ENCODE results near the gene SUPT6H. TPM values are rescaled to one million over a fixed set of nuclear protein-coding genes. Genes with fewer than 3 reads are reported as not detected.

SUPT6H gene
- total and polyA plus RNA-seq, 2 donors (not counting 1 experiment from before 2014, with no cell fraction given) = 35.8 to 110 TPM

- H3K9me3 Mint-ChIP-seq (ENCODE audit: insufficient read depth) = no peaks in the 10 kb centered on the region
- H3K4me1 Mint-ChIP-seq = peaks cover 56% of the 10 kb centered on the region
- peak overlapping the region; percentile 93 for H3K27ac Mint-ChIP-seq
- DNase-seq (no peak), ATAC-seq (ENCODE audit: low read depth) (no peak)
- H3K9ac ChIP-seq (ENCODE audit: low read length) = peak overlapping the region; percentile 84
- intact Hi-C loops (cut with micrococcal nuclease) = no loop called here
- H4K20me1 ChIP-seq (ENCODE audit: control insufficient read depth, insufficient read depth, low read length, poor library complexity, severe bottlenecking) = peaks cover 73% of the 10 kb centered on the region
- no peak overlapping the region for H2AFZ ChIP-seq (ENCODE audit: insufficient read depth, low read depth, low read length, poor library complexity, severe bottlenecking)
- no peaks in the 10 kb centered on the region for H3K27me3 ChIP-seq (replicated peaks in 1 of 4; ENCODE audit: control extremely low read depth in 1 of 4, control insufficient read depth in 3 of 4, insufficient read depth in 4 of 4, low read length in 3 of 4)
- 80% methylated on average over 2 of the region's 5 CpGs for WGBS (ENCODE audit: insufficient coverage)
- peaks cover 54 to 60% of the 10 kb centered on the region in 2 donors for H3K4me1 ChIP-seq (ENCODE audit: control insufficient read depth in 2 of 2, insufficient read depth in 2 of 2, low read length in 2 of 2)
- peaks cover 0 to 54% of the 10 kb centered on the region in 2 experiments for H3K36me3 ChIP-seq (replicated peaks in 1 of 2; ENCODE audit: control extremely low read depth in 1 of 2, control insufficient read depth in 1 of 2, extremely low read depth in 1 of 2, insufficient read depth in 2 of 2, low read length in 1 of 2)
- H3K9me3 ChIP-seq (ENCODE audit: control extremely low read depth in 1 of 3, control insufficient read depth in 2 of 3, insufficient read depth in 1 of 3, low read length in 2 of 3) = peaks cover 0 to 5% (median 0%) of the 10 kb centered on the region in 3 donors
- ChIA-PET POLR2A (interaction anchor here (1.1 to 16.2 kb wide), 4 partner anchors 9 to 203 kb away, joined by 4 to 511 read pairs (median 6); partner anchors contain the start of genes NEK8, RPL23A and TLCD1), CTCF (interaction anchor here (0.8 to 18.9 kb wide), 6 partner anchors 8 to 166 kb away, joined by 3 to 1020 read pairs (median 3); partner anchors contain the start of genes NEK8, RPL23A and TLCD1)
- H3K4me2 ChIP-seq (replicated peaks; ENCODE audit: low read depth, low read length, poor library complexity, severe bottlenecking) = peak overlapping the region; percentile 88
- H3K27ac ChIP-seq (ENCODE audit: low read length in 2 of 2) = peak overlapping the region; percentile 7 to 100
- H3K4me3 ChIP-seq (ENCODE audit: control extremely low read depth in 1 of 5, extremely low read depth in 1 of 5, insufficient read depth in 1 of 5, low read depth in 2 of 5, low read length in 4 of 5) = peak overlapping the region in 2 of 5 experiments; percentile 82 to 88
- H3K27me3 Mint-ChIP-seq = no peaks in the 10 kb centered on the region
- peaks cover 69% of the 10 kb centered on the region for H3K79me2 ChIP-seq (ENCODE audit: control insufficient read depth, insufficient read depth, low read length)
- peak overlapping the region; percentile 94 for H3K4me3 Mint-ChIP-seq
- TF ChIP-seq EZH2 (IDR thresholded peaks at IDR 0.05; ENCODE audit: borderline replicate concordance, insufficient read depth, low read depth, low read length, poor library complexity, severe bottlenecking) (no peak), CTCF (IDR thresholded peaks at IDR 0.05) (no peak)
These were observed 84.6 kb downstream of the SUPT6H start for GRCh38 chr17:28746611-28747050.

- Histone ChIP-seq H3K9ac (ENCODE audit: low read length) (no peak overlapping the region), H3K4me1 (ENCODE audit: control insufficient read depth in 2 of 2, insufficient read depth in 2 of 2, low read length in 2 of 2) (peaks cover 49 to 54% of the 10 kb centered on the region in 2 donors), H3K36me3 (replicated peaks in 1 of 2; ENCODE audit: control extremely low read depth in 1 of 2, control insufficient read depth in 1 of 2, extremely low read depth in 1 of 2, insufficient read depth in 2 of 2, low read length in 1 of 2) (peaks cover 0 to 60% of the 10 kb centered on the region in 2 experiments), H3K27ac (ENCODE audit: low read length in 2 of 2) (peak overlapping the region; percentile 7 to 100), H3K4me3 (ENCODE audit: control extremely low read depth in 1 of 5, extremely low read depth in 1 of 5, insufficient read depth in 1 of 5, low read depth in 2 of 5, low read length in 4 of 5) (no peak overlapping the region), H3K79me2 (ENCODE audit: control insufficient read depth, insufficient read depth, low read length) (peaks cover 69% of the 10 kb centered on the region), H2AFZ (ENCODE audit: insufficient read depth, low read depth, low read length, poor library complexity, severe bottlenecking) (no peak overlapping the region), H4K20me1 (ENCODE audit: control insufficient read depth, insufficient read depth, low read length, poor library complexity, severe bottlenecking) (peaks cover 78% of the 10 kb centered on the region), H3K4me2 (replicated peaks; ENCODE audit: low read depth, low read length, poor library complexity, severe bottlenecking) (peak overlapping the region; percentile 88), H3K27me3 (replicated peaks in 1 of 4; ENCODE audit: control extremely low read depth in 1 of 4, control insufficient read depth in 3 of 4, insufficient read depth in 4 of 4, low read length in 3 of 4) (no peaks in the 10 kb centered on the region), H3K9me3 (ENCODE audit: control extremely low read depth in 1 of 3, control insufficient read depth in 2 of 3, insufficient read depth in 1 of 3, low read length in 2 of 3) (peaks cover 0 to 5% (median 0%) of the 10 kb centered on the region in 3 donors)
- no peaks in the 10 kb centered on the region for H3K27me3 Mint-ChIP-seq
- DNase-seq = peak; percentile 20
- ChIA-PET POLR2A (interaction anchor here (0.6 to 16.2 kb wide), 4 partner anchors 18 to 213 kb away, joined by 3 to 511 read pairs (median 6); partner anchors contain the start of genes NEK8, RPL23A and TLCD1), CTCF (interaction anchor here (0.8 to 18.9 kb wide), 6 partner anchors 8 to 166 kb away, joined by 3 to 1020 read pairs (median 3); partner anchors contain the start of genes NEK8, RPL23A and TLCD1)
- no peak for TF ChIP-seq CTCF (IDR thresholded peaks at IDR 0.05)
- no peak for TF ChIP-seq EZH2 (IDR thresholded peaks at IDR 0.05; ENCODE audit: borderline replicate concordance, insufficient read depth, low read depth, low read length, poor library complexity, severe bottlenecking)
- peaks cover 51% of the 10 kb centered on the region for H3K4me1 Mint-ChIP-seq
- WGBS (ENCODE audit: insufficient coverage) = 79% methylated on average over 6 of the region's 7 CpGs
- no peak overlapping the region for H3K4me3 Mint-ChIP-seq
- intact Hi-C loops (cut with micrococcal nuclease) = no loop called here
- ATAC-seq (ENCODE audit: low read depth) = no peak
- peak overlapping the region; percentile 93 for H3K27ac Mint-ChIP-seq
- H3K9me3 Mint-ChIP-seq (ENCODE audit: insufficient read depth) = no peaks in the 10 kb centered on the region
These were observed 85.2 kb downstream of the SUPT6H start for GRCh38 chr17:28747051-28747691.
